Activated CD4-positive, alpha-beta T cell treated with anti-CD3 and anti-CD28 coated beads for 4 hours (primary cell): ENCODE results near the gene CHST8.

ENCODE experiments used
- DNase-seq, 2 donors: peaks; one replicate each; pipeline ENCODE4 v3.0.0-alpha.2; 2020

Gene CHST8

DNA sequence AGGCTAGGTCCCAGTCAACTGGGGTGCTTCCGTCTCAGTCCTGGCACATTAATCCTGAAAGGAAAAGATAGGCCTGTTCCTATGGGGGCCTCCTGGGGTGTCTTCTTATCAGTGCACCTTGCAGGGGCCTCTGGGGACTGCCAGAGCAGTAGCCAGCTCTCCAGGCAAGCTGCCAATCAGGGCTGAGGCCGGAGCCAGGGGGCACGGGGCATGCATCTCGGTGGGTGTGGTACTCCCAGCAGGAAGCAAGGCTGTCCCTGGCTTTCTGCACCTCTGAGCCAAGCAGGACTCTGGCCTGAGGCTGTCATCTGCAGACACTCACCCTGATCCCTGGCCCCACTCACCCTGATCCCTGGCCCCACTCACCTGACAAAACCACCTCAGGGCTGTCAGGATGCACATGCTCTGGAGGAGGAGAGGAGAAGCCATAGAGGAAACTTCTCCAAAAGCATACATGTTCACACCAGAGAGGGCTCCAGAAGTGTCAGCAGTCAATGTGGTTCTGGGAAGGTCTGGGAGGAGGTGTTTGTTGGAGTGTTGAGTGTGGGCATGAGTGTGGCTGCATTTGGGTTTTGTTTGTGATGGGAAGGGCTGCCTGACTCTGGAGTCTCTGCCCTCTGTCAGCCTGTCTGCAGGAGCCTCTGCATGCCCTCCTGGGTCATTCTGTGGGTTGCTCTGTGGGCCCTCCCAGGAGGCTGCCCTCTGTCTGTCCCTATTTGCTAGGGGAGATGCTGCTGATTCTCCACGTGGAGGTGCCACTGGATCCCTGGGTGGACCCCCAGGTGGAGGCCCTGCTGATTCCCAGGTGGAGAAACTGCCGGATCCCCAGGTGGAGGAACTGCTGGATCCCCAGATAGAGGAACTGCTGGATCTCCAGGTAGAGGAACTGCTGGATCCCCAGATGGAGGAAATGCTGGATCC, 152.2 kb downstream of the CHST8 start:
- DNase-seq = no peak

GRCh38 chr19:33774751-33775150, 153.0 kb downstream of the CHST8 start:
- DNase-seq = no peak

DNA sequence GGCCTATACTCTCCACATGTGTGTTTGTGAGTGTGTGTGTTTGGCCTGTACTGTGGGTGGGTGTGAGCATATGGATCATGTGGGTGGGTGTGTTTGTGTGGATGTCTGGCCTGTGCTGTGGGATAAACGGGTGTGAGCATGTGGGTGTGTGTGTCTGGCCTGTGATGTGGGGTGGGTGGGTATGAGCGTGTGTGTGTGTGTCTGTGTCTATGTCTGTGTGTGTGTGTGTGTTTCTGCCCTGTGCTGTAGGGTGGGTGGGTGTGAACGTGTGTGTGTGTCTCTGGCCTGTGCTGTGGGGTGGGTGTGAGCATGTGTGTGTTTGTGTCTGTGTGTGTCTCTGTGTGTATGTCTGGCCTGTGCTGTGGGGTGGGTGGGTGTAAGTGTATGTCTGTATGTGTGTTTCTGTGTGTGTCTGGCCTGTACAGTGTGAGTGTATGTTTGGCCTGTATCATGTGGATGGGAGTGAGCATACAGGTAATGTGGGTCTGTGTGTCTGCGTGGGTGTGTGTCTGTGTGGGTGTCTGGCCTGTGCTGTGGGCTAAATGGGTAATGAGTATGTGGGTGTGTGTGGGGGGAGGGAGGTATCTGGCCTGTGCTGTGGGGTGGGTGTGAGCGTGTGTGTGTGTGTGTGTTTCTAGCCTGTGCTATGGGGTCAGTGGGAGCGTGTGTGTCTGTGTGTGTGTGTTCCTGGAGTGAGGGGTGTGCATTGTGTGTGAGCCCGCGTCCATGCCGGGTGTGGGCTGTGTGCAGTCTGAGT, 154.2 kb downstream of the CHST8 start:
- no peak for DNase-seq

DNA sequence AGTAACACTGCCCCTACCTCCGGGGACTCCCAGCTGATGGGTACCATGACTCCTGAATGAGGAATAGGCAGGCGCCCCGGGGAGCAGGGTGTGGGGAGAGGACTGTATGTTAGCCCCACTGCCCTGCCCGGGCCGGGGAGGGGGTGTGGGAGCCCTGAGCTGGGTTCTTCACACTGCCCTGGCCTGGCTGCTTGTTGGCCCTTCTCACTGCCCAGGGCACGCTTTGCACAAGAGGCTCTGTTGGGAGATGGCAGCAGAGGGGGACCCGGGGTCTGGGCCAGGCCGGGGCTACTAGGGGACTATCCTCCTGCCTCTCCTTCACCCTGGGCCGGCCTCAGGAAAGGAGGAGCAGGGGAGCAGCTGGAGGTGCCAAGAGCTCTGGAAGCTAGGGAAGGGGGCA, 155.6 kb downstream of the CHST8 start:
- no peak for DNase-seq

- DNase-seq = no peak
Measured at GRCh38 chr19:33777753-33778088, 156.0 kb downstream of the CHST8 start.

DNA sequence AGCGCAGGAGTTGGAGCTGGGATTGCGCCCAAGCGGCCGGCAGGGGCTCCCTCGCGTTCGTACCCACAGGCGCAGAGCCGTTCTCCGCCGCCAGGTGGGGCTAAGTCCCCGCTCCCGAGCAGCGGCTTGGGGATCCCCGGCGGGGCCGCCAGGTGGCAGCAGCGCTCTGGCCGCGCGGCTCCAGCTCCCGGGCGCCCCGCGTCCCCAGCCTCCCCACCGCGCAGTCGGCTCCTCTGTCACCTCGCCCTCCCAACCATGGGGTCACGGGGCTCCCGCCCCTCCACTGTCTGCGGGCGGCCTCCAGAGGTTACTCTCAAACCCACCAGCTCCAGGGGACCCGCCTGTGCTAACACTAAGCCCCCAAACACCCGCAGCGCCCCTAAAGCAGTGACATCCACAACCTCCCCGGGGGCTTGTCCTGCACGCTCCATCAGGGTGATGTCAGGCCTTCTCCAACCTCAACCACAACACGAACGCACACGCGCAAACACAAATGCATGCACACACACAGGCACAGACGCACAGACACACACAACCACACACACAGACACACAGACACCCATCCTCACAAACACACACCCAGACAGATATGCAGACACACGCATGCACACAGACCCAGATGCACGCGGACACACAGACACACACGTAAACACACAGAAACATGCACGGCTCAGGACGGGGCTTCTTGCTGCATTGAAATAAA, 156.5 kb downstream of the CHST8 start:
- DNase-seq = peak; percentile 79 to 82

GRCh38 chr19:33779849-33780248, 158.1 kb downstream of the CHST8 start:
- DNase-seq = no peak

GRCh38 chr19:33780251-33780650, 158.5 kb downstream of the CHST8 start:
- DNase-seq = no peak

GRCh38 chr19:33780746-33781145, 159.0 kb downstream of the CHST8 start:
- DNase-seq = no peak

DNA sequence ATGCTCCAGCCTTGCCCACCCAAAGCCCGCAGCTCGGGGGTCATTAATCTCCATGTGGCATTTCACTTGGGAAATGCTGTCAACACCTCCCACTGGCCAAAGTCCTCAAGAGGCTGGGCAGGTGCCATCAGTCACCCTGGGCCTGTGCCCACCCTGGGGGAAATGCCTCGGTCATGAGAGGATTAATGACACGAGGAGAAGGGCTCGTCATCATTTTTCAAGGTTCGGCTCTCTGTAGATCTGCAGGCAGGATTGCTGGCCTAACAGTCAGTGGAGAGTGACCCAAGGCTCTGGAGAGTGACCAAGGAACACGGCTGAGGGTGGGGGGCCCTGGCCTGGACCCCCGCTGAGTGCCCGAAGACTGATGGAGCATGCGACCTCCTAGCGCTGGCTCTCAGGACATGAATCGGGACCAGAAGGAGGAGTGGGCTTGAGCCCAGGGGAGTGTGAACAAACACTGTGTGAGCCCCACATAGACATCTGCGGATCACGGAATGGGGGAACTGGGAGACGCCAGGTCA, 159.7 kb downstream of the CHST8 start:
- no peak for DNase-seq

DNA sequence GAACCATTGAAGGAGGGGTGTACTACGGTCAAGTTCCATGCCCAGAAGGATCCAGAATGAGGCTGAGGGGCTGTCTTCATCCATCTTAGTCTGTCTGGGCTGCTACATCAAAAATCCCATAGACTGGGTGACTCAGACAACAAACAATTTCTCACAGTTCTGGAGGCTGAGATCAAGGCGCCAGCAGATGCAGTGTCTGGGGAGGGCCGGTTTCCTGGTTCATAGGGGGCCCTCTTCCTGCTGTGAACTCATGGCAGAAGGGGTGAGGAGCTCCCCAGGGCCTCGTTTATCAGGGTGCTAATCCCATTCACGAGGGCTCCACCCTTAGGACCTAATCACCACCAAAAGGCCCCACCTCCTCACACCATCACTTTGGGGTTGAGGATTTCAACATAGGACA, 160.2 kb downstream of the CHST8 start:
- no peak for DNase-seq

GRCh38 chr19:33784432-33784831, 162.7 kb downstream of the CHST8 start:
- DNase-seq = no peak

DNA sequence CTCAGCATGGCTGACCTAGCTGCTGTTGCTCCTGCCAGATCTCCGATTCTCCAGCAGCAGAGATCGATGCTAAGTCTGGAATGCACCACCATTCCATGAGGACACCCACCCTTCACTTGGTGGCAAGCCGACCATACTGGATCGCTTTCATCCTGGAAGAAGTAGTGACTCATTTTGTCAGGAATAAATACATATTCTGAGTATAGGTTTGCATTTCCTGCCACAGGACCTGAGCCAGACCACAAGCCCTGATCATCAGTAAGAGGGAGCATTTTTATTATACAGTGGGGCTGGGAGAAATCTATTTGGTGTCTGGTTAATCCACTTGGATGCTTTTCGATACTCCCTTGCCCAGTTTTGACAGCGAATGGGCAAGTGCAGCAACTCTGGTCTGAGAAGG, 164.0 kb downstream of the CHST8 start:
- DNase-seq = no peak

DNA sequence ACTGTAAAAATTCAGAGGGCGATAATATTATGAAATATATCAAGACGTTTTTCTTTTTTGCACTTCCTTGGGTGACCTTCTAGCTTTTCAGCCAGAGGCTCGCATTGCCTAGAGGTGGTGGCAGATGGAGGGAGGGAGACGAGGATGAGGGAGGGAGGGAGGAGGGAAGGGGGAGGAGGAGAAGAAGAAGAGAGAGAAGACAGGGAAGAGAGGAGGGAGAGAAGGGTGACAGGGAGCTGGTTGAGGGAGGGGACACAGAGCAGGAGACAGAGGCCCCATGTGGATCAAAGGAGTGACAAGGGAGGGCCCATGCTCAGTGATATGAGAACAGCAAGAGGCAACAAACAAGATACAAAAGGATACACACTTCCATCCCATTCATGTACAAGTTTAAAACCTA, 166.9 kb downstream of the CHST8 start:
- DNase-seq = no peak

GRCh38 chr19:33789344-33789743, 167.6 kb downstream of the CHST8 start:
- no peak for DNase-seq

- DNase-seq = no peak
Measured at GRCh38 chr19:33794683-33795369, 173.1 kb downstream of the CHST8 start.

GRCh38 chr19:33795370-33796163, 173.8 kb downstream of the CHST8 start:
- peak; percentile 34 to 47 for DNase-seq

DNA sequence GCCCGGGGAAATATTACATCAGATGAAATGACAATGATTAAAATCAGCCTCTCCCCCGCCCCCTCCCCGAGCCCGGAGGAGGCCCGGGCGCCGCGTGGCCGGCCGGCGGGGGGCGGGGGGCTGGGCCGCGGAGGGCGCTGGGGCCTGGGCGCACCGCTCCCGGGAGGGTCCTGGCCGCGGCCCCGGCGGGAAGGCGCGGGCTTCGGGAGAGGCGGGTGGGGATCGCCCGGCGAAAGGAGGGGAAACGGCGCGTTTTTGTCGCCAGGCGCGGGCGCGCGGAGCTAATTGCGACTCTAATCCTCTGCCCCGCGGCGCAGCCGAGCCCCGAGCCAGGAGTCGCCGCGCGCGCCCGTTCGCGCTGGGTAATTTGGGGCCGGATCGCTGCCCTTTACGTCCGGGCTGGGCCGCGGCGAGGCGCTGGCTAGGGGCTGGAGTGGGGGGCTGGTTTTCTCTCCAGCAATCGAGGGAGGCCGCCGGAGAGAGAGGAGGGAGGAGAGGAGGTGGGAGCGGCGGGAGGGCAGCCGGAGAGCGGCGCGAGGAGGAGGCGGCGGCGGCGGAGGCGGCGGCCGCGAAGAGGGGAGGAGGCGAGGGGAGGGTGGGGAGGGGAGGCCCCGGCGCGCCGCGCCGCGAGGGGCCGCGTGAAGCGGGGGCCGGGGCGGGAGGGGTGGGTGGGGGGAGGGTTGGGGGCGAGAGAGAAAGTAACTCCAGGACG, 174.6 kb downstream of the CHST8 start, which contains the start of gene KCTD15:
TSS of gene KCTD15 (plus strand) at position 707 of the 712 bp plus-strand sequence. CDS start 3,585 bp downstream, outside the sequence.
- peak; percentile 18 to 35 for DNase-seq

DNA sequence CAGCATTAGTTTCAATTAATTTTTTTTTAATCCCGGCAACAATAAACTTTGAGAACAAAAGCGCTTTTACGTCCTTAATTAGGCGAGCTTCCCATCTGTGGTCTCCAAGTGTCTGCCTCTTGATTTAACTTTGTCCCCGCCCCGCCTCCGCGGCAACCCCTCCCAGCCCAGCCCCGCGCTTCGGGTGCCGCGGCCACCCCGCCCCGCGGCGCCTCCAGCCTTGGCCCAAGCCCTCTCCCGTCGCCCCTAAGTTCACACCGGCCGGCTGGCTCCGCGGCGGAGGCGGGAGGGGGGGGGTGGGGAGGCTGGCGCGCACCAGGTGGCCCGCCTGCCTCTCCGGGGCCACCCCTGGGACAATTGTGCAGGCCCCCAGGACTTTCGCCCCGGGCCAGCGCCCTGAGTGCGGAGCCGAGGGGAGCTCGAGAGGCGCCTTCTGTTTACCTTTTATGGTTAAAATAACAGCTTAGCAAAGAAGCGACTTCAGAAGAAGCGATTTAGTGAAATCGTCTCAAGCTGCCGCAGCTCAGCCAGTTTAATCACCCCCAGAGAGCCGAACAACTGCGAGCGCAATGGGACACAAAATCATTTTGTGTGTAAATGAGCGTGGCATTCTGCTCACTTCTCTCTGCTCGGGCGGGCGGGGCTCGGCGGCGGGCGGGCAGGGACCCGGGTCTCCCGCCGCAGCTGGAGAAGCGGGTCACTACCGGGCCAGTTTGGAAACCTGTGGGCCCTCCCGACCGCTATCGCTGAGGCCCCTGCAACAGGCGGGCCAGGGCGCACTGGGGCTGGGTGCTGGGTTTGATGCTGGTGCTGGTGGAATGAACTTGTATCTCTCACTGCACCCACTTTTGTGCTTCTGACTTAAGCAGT, 176.3 kb downstream of the CHST8 start:
- DNase-seq = peak in 1 of 2 donors; percentile 19

DNA sequence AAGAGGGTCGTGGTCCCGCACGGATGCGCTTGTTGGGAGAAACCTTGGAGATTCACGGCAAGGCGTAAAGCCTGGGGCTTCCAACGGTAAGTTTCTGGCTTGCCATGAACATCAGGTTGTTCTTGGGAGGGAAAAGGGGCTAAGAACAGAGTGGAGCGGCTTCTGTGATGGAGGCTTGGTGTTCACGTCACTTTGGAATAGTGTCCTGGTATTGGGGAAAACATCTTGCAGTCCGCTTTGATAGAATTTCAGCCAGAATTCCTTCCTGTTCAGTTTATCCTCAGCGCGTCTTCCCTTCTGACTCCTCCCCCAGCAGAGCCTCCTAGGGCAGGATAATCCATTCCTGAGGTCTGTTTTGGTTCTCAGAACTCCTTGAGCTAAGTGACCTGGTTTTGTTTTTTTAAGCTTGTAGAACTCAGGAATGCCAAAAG, 176.9 kb downstream of the CHST8 start:
- DNase-seq = no peak
